Measurements from ENCODE around the gene IL2. TPM values are rescaled to one million over a fixed set of nuclear protein-coding genes. Genes with fewer than 3 reads are reported as not detected.

IL2 gene
- total RNA-seq, 1 experiment from 2014 or later = not detected

DNA sequence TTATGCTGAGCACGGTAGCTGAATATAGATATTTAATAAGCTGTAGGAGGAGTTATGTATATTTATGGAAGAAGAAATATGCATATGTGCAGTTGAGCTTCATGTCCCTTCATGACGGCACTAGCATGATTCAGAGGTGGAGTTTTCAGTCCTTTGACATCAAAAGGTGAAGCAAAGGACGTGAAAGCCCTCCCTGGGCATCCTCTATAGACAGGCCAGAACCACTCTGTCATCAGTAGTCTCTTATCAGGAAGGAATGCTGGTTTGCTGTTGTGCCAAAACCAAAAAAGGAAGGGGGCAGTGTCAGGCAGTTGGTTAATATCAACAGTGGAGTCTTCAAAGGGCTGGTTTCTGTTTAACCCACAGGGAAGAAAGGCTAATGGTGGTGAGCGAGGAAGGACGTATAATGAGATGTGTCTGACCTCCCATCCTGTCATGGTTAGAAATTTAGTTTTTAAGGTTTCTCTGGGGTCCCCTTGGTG, 23.5 kb upstream of the IL2 start:
- no peaks in the 10 kb centered on the region for H4K20me1 ChIP-seq (ENCODE audit: insufficient read depth, low read depth, low read length)
- peaks cover 36% of the 10 kb centered on the region for H3K4me1 ChIP-seq (ENCODE audit: low read length)
- H3K9ac ChIP-seq (ENCODE audit: low read length) = no peak overlapping the region
- no peaks in the 10 kb centered on the region for H3K79me2 ChIP-seq (ENCODE audit: low read length)
- H3K4me2 ChIP-seq (ENCODE audit: low read depth, low read length, poor library complexity, severe bottlenecking) = no peak overlapping the region
- no peaks in the 10 kb centered on the region for H3K27me3 ChIP-seq (ENCODE audit: low read length)
- H3K36me3 ChIP-seq (ENCODE audit: insufficient read depth, low read length) = no peaks in the 10 kb centered on the region
- no peaks in the 10 kb centered on the region for H3K9me3 ChIP-seq (ENCODE audit: low read length)
- H2AFZ ChIP-seq (ENCODE audit: low read length) = no peak overlapping the region
- H3K27ac ChIP-seq (ENCODE audit: low read length) = no peak overlapping the region
- H3K4me3 ChIP-seq (ENCODE audit: low read length) = no peak overlapping the region
- H3K9me2 ChIP-seq (replicated peaks; ENCODE audit: insufficient read depth, low read length) = no peaks in the 10 kb centered on the region
- peak; percentile 36 for DNase-seq

DNA sequence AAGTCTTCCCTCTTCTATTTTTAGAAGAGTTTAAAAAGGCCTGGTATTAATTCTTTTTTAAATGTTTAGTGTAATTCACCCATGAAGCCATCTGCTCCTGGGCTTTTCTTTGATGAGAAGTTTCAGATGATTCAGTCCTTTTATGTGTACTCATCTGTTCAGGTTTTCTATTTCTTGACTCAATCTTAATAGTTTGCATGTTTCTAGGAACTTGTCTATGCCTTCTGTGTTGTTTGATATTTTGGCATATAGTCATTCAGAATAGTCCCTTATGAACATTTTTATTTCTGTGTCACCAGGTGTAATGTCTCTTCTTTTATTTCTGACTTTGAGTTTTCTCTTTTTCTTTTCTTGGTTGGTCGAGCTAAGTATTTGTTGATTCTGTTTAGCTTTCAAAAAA, 20.2 kb upstream of the IL2 start:
- H4K20me1 ChIP-seq (ENCODE audit: insufficient read depth, low read depth, low read length) = no peaks in the 10 kb centered on the region
- no peaks in the 10 kb centered on the region for H3K79me2 ChIP-seq (ENCODE audit: low read length)
- DNase-seq = peak; percentile 35
- no peak overlapping the region for H3K9ac ChIP-seq (ENCODE audit: low read length)
- no peak overlapping the region for H3K27ac ChIP-seq (ENCODE audit: low read length)
- peaks cover 36% of the 10 kb centered on the region for H3K4me1 ChIP-seq (ENCODE audit: low read length)
- no peaks in the 10 kb centered on the region for H3K9me3 ChIP-seq (ENCODE audit: low read length)
- H3K36me3 ChIP-seq (ENCODE audit: insufficient read depth, low read length) = no peaks in the 10 kb centered on the region
- H3K9me2 ChIP-seq (replicated peaks; ENCODE audit: insufficient read depth, low read length) = no peaks in the 10 kb centered on the region
- H3K4me3 ChIP-seq (ENCODE audit: low read length) = no peak overlapping the region
- H2AFZ ChIP-seq (ENCODE audit: low read length) = no peak overlapping the region
- no peak overlapping the region for H3K4me2 ChIP-seq (ENCODE audit: low read depth, low read length, poor library complexity, severe bottlenecking)
- H3K27me3 ChIP-seq (ENCODE audit: low read length) = no peaks in the 10 kb centered on the region

DNA sequence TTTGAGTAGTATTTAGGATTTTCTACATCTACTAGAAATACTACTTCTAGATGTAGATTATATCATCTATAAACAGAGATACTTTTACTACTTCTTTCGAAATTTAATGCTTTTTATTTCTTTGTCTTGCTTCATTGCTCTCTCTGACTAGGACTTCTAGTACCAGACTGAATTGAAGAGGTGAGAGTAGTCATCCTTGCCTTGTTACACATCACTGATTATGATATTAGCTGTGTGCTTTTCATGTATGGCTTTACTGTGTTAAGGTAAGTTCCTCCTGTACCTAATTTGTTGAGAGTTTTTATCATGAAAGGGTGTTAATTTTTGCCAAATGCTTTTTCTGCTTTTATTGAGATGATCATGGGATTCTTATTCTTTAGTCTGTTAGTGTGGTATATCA, 19.6 kb upstream of the IL2 start:
- H2AFZ ChIP-seq (ENCODE audit: low read length) = no peak overlapping the region

DNA sequence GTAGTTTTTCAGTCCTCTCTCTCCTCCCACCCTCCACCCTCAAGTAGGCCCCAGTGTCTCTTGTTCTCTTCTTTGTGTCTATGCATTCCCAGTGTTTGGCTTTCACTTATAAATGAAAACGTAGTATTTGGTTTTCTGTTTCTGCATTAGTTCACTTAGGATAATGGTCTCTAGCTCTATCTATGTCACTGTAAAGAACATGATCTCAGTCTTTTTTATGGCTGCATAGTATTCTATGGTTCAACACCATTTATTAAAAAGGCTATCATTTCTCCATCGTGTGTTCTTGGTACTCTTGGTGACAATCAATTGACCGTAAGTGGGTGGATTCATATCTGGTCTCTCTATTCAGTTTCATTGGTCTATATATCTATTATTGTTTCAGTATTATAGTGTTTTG, 18.7 kb upstream of the IL2 start:
- Histone ChIP-seq H3K9me2 (replicated peaks; ENCODE audit: insufficient read depth, low read length) (no peaks in the 10 kb centered on the region), H4K20me1 (ENCODE audit: insufficient read depth, low read depth, low read length) (no peaks in the 10 kb centered on the region), H3K27me3 (ENCODE audit: low read length) (no peaks in the 10 kb centered on the region), H3K36me3 (ENCODE audit: insufficient read depth, low read length) (no peaks in the 10 kb centered on the region), H3K4me1 (ENCODE audit: low read length) (peaks cover 22% of the 10 kb centered on the region), H2AFZ (ENCODE audit: low read length) (no peak overlapping the region), H3K9me3 (ENCODE audit: low read length) (no peaks in the 10 kb centered on the region), H3K79me2 (ENCODE audit: low read length) (no peaks in the 10 kb centered on the region), H3K9ac (ENCODE audit: low read length) (no peak overlapping the region), H3K4me2 (ENCODE audit: low read depth, low read length, poor library complexity, severe bottlenecking) (no peak overlapping the region), H3K27ac (ENCODE audit: low read length) (no peak overlapping the region), H3K4me3 (ENCODE audit: low read length) (no peak overlapping the region)
- peak; percentile 17 for DNase-seq

More for the DNA sequence above, 19.6 kb upstream of the IL2 start:
- Histone ChIP-seq H3K9ac (ENCODE audit: low read length) (no peak overlapping the region), H3K36me3 (ENCODE audit: insufficient read depth, low read length) (no peaks in the 10 kb centered on the region), H4K20me1 (ENCODE audit: insufficient read depth, low read depth, low read length) (no peaks in the 10 kb centered on the region), H3K9me2 (replicated peaks; ENCODE audit: insufficient read depth, low read length) (no peaks in the 10 kb centered on the region), H3K9me3 (ENCODE audit: low read length) (no peaks in the 10 kb centered on the region), H3K4me2 (ENCODE audit: low read depth, low read length, poor library complexity, severe bottlenecking) (no peak overlapping the region), H3K4me3 (ENCODE audit: low read length) (no peak overlapping the region), H3K27ac (ENCODE audit: low read length) (no peak overlapping the region), H3K27me3 (ENCODE audit: low read length) (no peaks in the 10 kb centered on the region), H3K4me1 (ENCODE audit: low read length) (peaks cover 30% of the 10 kb centered on the region), H3K79me2 (ENCODE audit: low read length) (no peaks in the 10 kb centered on the region)
- DNase-seq = peak; percentile 46

DNA sequence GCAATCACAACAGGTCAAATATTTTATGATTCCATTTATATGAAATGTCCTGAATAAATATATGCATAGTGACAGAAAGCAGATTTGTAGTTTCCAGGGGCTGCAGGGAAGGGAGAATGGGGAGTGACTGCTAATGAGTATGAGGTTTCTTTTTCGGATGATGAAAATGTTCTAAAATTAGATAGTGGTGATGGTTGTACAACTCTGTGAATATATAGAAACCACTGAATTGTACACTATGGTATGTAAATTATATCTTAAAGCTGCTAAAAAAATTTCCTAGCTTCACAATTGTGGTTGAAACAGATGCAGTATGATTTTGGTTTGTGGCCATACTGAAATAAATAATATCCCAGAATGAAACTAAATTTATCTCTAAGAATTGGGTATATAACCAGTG, 12.9 kb upstream of the IL2 start:
- Histone ChIP-seq H2AFZ (ENCODE audit: low read length) (no peak overlapping the region), H3K36me3 (ENCODE audit: insufficient read depth, low read length) (no peaks in the 10 kb centered on the region), H3K4me3 (ENCODE audit: low read length) (no peak overlapping the region), H3K9me3 (ENCODE audit: low read length) (no peaks in the 10 kb centered on the region), H3K27me3 (ENCODE audit: low read length) (no peaks in the 10 kb centered on the region), H3K9ac (ENCODE audit: low read length) (no peak overlapping the region), H3K4me1 (ENCODE audit: low read length) (peaks cover 9% of the 10 kb centered on the region), H3K9me2 (replicated peaks; ENCODE audit: insufficient read depth, low read length) (no peaks in the 10 kb centered on the region), H3K27ac (ENCODE audit: low read length) (no peak overlapping the region), H4K20me1 (ENCODE audit: insufficient read depth, low read depth, low read length) (no peaks in the 10 kb centered on the region), H3K79me2 (ENCODE audit: low read length) (no peaks in the 10 kb centered on the region), H3K4me2 (ENCODE audit: low read depth, low read length, poor library complexity, severe bottlenecking) (no peak overlapping the region)
- DNase-seq = no peak

DNA sequence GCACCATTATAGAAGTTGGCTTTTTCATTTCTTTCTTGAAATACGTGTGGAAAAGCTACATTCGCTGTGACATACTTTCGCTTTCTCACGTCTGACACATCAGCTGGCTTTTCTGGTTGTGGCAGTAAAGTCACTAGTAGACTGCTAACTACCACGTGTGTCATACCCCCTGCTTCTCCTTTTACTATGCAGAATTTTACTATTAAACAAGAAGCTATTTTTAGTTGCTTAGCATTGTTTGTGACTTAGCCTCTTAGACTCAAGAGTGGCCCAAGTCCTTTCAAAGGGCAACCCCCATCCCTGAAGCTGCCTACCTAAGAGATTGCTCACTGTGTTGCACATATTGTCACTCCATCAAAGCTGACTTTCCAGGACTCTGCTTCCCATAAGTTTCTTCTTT, 2.1 kb upstream of the IL2 start:
- no peaks in the 10 kb centered on the region for H3K36me3 ChIP-seq (ENCODE audit: insufficient read depth, low read length)
- peak overlapping the region; percentile 50; the same call in 1 of the 2 replicates for H3K27ac ChIP-seq (ENCODE audit: low read length)
- peaks cover 28% of the 10 kb centered on the region for H3K4me1 ChIP-seq (ENCODE audit: low read length)
- peak overlapping the region; percentile 91 for H2AFZ ChIP-seq (ENCODE audit: low read length)
- DNase-seq = peak; percentile 67
- H3K9ac ChIP-seq (ENCODE audit: low read length) = peak overlapping the region; percentile 45
- no peaks in the 10 kb centered on the region for H3K79me2 ChIP-seq (ENCODE audit: low read length)
- no peaks in the 10 kb centered on the region for H4K20me1 ChIP-seq (ENCODE audit: insufficient read depth, low read depth, low read length)
- H3K27me3 ChIP-seq (ENCODE audit: low read length) = no peaks in the 10 kb centered on the region
- H3K9me3 ChIP-seq (ENCODE audit: low read length) = no peaks in the 10 kb centered on the region
- H3K4me2 ChIP-seq (ENCODE audit: low read depth, low read length, poor library complexity, severe bottlenecking) = peak overlapping the region; percentile 67
- H3K4me3 ChIP-seq (ENCODE audit: low read length) = peak overlapping the region; percentile 55
- H3K9me2 ChIP-seq (replicated peaks; ENCODE audit: insufficient read depth, low read length) = no peaks in the 10 kb centered on the region

DNA sequence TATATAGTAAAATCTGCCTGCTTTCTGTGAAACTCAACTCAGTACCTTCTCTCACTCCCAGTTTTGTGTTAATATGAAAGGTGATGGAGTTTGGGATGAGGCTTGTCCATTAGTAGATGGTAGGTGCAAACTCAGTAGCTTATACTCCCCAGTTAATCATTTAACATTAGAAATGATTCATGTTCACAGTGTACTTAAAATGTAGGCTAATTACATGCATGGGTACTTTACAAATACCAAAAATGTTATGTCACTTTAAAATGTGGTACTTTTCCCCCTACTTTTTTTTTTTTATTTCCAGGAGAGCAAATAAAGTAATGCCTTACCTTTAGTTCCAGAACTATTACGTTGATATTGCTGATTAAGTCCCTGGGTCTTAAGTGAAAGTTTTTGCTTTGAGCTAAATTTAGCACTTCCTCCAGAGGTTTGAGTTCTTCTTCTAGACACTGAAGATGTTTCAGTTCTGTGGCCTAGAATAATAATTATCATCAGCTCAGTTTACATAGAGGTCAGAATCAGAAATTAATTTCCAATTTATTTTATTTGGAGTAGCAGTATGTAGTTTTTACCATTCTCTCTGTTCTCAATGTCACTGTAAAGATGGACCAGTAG, 3.0 kb downstream of the IL2 start:
- Histone ChIP-seq H3K4me2 (ENCODE audit: low read depth, low read length, poor library complexity, severe bottlenecking) (peak overlapping the region; percentile 63), H3K79me2 (ENCODE audit: low read length) (no peaks in the 10 kb centered on the region), H3K9me3 (ENCODE audit: low read length) (no peaks in the 10 kb centered on the region), H3K36me3 (ENCODE audit: insufficient read depth, low read length) (no peaks in the 10 kb centered on the region), H2AFZ (ENCODE audit: low read length) (peak overlapping the region; percentile 59; the same call in 1 of the 2 replicates), H3K27ac (ENCODE audit: low read length) (peak overlapping the region; percentile 10; the same call in 1 of the 2 replicates), H3K4me1 (ENCODE audit: low read length) (peaks cover 30% of the 10 kb centered on the region), H3K9ac (ENCODE audit: low read length) (no peak overlapping the region), H3K27me3 (ENCODE audit: low read length) (no peaks in the 10 kb centered on the region), H4K20me1 (ENCODE audit: insufficient read depth, low read depth, low read length) (no peaks in the 10 kb centered on the region), H3K4me3 (ENCODE audit: low read length) (peak overlapping the region; percentile 18; the same call in 1 of the 2 replicates), H3K9me2 (replicated peaks; ENCODE audit: insufficient read depth, low read length) (no peaks in the 10 kb centered on the region)
- peak; percentile 67 for DNase-seq

DNA sequence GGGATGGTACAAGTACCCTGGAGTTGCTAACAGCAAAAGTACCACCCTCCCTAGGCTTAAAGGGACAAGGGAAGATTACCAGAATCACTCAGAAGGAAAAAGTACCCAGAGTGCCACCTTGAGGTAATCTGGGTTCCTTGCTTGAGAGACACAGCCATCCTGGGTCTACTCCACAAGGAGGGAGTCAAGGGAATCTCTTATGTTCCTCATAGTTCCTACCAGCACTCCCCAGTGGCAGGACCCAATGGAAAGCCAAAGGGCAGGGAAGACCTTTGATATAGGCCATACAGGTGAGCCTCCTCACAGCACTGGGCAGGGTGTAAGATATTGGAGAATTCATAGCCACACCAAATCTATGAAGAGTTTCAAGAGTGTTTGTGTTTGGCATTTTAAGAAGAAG, 5.7 kb downstream of the IL2 start:
- DNase-seq = peak; percentile 76
- Histone ChIP-seq H3K9me3 (ENCODE audit: low read length) (no peaks in the 10 kb centered on the region), H3K79me2 (ENCODE audit: low read length) (no peaks in the 10 kb centered on the region), H3K27me3 (ENCODE audit: low read length) (no peaks in the 10 kb centered on the region), H3K4me2 (ENCODE audit: low read depth, low read length, poor library complexity, severe bottlenecking) (no peak overlapping the region), H3K4me1 (ENCODE audit: low read length) (peaks cover 22% of the 10 kb centered on the region), H3K36me3 (ENCODE audit: insufficient read depth, low read length) (no peaks in the 10 kb centered on the region), H2AFZ (ENCODE audit: low read length) (peak overlapping the region; percentile 87; the same call in 1 of the 2 replicates), H4K20me1 (ENCODE audit: insufficient read depth, low read depth, low read length) (no peaks in the 10 kb centered on the region), H3K9me2 (replicated peaks; ENCODE audit: insufficient read depth, low read length) (no peaks in the 10 kb centered on the region), H3K27ac (ENCODE audit: low read length) (no peak overlapping the region), H3K4me3 (ENCODE audit: low read length) (no peak overlapping the region), H3K9ac (ENCODE audit: low read length) (no peak overlapping the region)

All from Karpas-422 (cell line).